Measurements from ENCODE around the gene EPB41L2.

The EPB41L2 gene

DNA sequence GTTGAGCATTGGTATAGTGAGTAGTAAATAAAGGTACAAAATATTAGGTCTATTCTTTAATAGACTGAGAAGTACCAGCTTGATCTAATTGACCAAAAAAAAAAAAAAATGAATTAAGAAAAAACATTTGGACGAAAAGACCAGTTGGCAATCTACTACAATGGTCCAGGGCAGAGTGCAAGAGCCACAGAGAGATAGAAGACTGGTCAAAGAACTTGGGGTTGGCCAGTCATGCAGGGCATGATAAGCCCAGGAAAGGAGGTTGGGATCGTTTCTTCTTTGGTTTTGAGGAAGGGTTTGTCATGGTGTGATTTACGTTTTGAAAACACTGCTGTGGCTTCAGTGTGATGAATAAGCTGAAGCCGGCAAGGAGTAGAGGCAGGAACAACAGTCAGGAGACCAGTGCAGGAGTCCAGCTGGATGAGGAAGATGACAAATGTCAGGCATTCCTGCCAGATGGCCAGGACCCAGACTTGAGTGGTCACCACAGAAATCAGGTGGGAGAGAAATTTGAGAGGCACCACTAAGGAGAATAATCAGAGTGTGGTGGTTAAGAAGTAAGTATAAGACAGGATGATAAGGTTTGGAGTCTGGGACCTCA lies 221.8 kb downstream of the EPB41L2 start:
- H2AFZ ChIP-seq (ENCODE audit: low read depth, low read length) = no peak overlapping the region
- no peaks in the 10 kb centered on the region for H4K20me1 ChIP-seq (ENCODE audit: insufficient read depth, low read length)
- TF ChIP-seq, protein P1, sequence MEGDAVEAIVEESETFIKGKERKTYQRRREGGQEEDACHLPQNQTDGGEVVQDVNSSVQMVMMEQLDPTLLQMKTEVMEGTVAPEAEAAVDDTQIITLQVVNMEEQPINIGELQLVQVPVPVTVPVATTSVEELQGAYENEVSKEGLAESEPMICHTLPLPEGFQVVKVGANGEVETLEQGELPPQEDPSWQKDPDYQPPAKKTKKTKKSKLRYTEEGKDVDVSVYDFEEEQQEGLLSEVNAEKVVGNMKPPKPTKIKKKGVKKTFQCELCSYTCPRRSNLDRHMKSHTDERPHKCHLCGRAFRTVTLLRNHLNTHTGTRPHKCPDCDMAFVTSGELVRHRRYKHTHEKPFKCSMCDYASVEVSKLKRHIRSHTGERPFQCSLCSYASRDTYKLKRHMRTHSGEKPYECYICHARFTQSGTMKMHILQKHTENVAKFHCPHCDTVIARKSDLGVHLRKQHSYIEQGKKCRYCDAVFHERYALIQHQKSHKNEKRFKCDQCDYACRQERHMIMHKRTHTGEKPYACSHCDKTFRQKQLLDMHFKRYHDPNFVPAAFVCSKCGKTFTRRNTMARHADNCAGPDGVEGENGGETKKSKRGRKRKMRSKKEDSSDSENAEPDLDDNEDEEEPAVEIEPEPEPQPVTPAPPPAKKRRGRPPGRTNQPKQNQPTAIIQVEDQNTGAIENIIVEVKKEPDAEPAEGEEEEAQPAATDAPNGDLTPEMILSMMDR (IDR thresholded peaks at IDR 0.05; ENCODE audit: low read depth, low read length) = no peak
- TF ChIP-seq EZH2phosphoT487 (IDR thresholded peaks at IDR 0.05; ENCODE audit: low read depth) = no peak

DNA sequence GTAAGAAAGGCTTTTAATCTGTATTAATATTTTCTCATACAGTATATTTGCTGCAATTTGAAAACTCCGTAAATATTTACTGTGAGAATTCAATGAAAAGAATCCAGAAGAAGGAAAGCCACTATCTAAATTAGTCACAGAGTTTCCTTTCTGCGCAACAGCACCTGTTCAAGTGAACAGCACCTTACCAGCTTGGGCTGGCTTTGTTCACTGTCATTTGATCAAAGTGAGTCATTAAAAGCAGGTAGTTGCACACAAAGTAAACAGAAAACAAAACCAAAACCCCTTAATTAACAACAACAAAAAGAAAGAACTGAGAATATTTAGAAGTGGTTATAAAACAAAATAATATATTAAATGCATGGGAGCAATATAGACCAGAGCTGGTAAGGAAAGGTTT lies 223.0 kb downstream of the EPB41L2 start:
- H3K27ac ChIP-seq (ENCODE audit: low read length) = no peak overlapping the region
- no peak overlapping the region for H2AFZ ChIP-seq (ENCODE audit: low read depth, low read length)
- H3K4me3 ChIP-seq (ENCODE audit: low read length) = no peak overlapping the region
- no peaks in the 10 kb centered on the region for H3K79me2 ChIP-seq (ENCODE audit: low read length)
- TF ChIP-seq, protein P1 (IDR thresholded peaks at IDR 0.05; ENCODE audit: low read depth, low read length) = no peak
- no peak for TF ChIP-seq EZH2phosphoT487 (IDR thresholded peaks at IDR 0.05; ENCODE audit: low read depth)
- H3K9me3 ChIP-seq (ENCODE audit: insufficient read depth, low read length) = no peaks in the 10 kb centered on the region
- no peaks in the 10 kb centered on the region for H3K27me3 ChIP-seq (ENCODE audit: low read depth, low read length)
- no peaks in the 10 kb centered on the region for H3K36me3 ChIP-seq (replicated peaks; ENCODE audit: low read depth, low read length)
- H3K4me1 ChIP-seq (ENCODE audit: low read length) = no peaks in the 10 kb centered on the region
- no peak overlapping the region for H3K9ac ChIP-seq (ENCODE audit: low read length)
- no peak overlapping the region for H3K4me2 ChIP-seq (ENCODE audit: low read length)
- no peaks in the 10 kb centered on the region for H4K20me1 ChIP-seq (ENCODE audit: insufficient read depth, low read length)

More for the DNA sequence above, 221.8 kb downstream of the EPB41L2 start:
- no peaks in the 10 kb centered on the region for H3K36me3 ChIP-seq (replicated peaks; ENCODE audit: low read depth, low read length)
- no peak overlapping the region for H3K4me2 ChIP-seq (ENCODE audit: low read length)
- H3K4me1 ChIP-seq (ENCODE audit: low read length) = no peaks in the 10 kb centered on the region
- H3K9me3 ChIP-seq (ENCODE audit: insufficient read depth, low read length) = no peaks in the 10 kb centered on the region
- no peak overlapping the region for H3K9ac ChIP-seq (ENCODE audit: low read length)
- H3K4me3 ChIP-seq (ENCODE audit: low read length) = no peak overlapping the region
- no peaks in the 10 kb centered on the region for H3K79me2 ChIP-seq (ENCODE audit: low read length)
- no peaks in the 10 kb centered on the region for H3K27me3 ChIP-seq (ENCODE audit: low read depth, low read length)
- no peak overlapping the region for H3K27ac ChIP-seq (ENCODE audit: low read length)

DNA sequence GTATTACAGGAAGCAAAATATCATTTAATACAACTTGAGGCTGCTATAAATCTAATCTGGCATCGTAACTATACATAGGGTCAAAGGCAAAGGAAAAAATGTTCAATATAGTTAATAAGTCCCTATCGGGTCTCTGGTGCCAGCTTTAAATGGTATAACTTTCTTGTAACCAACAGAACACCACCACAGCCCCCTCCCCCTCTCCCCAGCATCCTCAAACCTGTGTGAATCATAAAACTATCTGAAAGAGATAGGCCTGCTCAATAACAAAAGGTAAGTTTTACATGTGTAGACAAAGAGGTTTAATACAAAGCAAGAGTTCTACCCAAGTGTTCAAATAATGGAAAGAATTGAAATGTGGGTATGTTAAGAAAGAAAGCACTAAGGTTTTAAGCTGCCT lies 223.7 kb downstream of the EPB41L2 start:
- no peak overlapping the region for H2AFZ ChIP-seq (ENCODE audit: low read depth, low read length)
- H3K9me3 ChIP-seq (ENCODE audit: insufficient read depth, low read length) = no peaks in the 10 kb centered on the region
- no peaks in the 10 kb centered on the region for H3K27me3 ChIP-seq (ENCODE audit: low read depth, low read length)
- no peak overlapping the region for H3K4me3 ChIP-seq (ENCODE audit: low read length)
- H3K9ac ChIP-seq (ENCODE audit: low read length) = no peak overlapping the region
- H4K20me1 ChIP-seq (ENCODE audit: insufficient read depth, low read length) = no peaks in the 10 kb centered on the region
- no peaks in the 10 kb centered on the region for H3K36me3 ChIP-seq (replicated peaks; ENCODE audit: low read depth, low read length)
- no peaks in the 10 kb centered on the region for H3K79me2 ChIP-seq (ENCODE audit: low read length)
- TF ChIP-seq, protein P1 (IDR thresholded peaks at IDR 0.05; ENCODE audit: low read depth, low read length) = no peak
- TF ChIP-seq EZH2phosphoT487 (IDR thresholded peaks at IDR 0.05; ENCODE audit: low read depth) = no peak
- no peak overlapping the region for H3K4me2 ChIP-seq (ENCODE audit: low read length)
- H3K27ac ChIP-seq (ENCODE audit: low read length) = no peak overlapping the region
- no peaks in the 10 kb centered on the region for H3K4me1 ChIP-seq (ENCODE audit: low read length)

DNA sequence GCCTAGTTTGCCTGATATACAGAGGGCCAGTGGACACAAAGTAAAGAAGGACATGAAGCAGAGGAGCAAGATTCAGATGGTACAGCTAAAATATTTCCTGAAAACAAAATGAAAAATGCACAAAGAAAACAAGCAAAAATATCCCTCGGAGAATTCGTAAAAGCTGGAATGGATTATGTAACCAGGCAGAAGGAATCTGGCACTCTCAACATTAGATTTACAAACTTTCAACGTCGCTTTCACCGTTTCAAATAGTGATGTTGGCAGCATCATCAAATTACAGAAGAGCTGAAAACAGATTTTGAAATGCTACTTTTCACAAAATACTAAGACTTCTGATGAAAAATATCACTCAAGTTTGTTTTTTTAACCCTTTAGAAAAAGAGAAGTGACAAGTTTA lies 224.1 kb downstream of the EPB41L2 start:
- H3K9ac ChIP-seq (ENCODE audit: low read length) = no peak overlapping the region
- TF ChIP-seq, protein P1 (IDR thresholded peaks at IDR 0.05; ENCODE audit: low read depth, low read length) = no peak
- TF ChIP-seq EZH2phosphoT487 (IDR thresholded peaks at IDR 0.05; ENCODE audit: low read depth) = no peak
- no peaks in the 10 kb centered on the region for H3K36me3 ChIP-seq (replicated peaks; ENCODE audit: low read depth, low read length)
- no peaks in the 10 kb centered on the region for H3K9me3 ChIP-seq (ENCODE audit: insufficient read depth, low read length)
- H3K79me2 ChIP-seq (ENCODE audit: low read length) = no peaks in the 10 kb centered on the region
- H3K4me3 ChIP-seq (ENCODE audit: low read length) = no peak overlapping the region
- H4K20me1 ChIP-seq (ENCODE audit: insufficient read depth, low read length) = no peaks in the 10 kb centered on the region
- H3K4me1 ChIP-seq (ENCODE audit: low read length) = no peaks in the 10 kb centered on the region
- no peaks in the 10 kb centered on the region for H3K27me3 ChIP-seq (ENCODE audit: low read depth, low read length)
- H3K27ac ChIP-seq (ENCODE audit: low read length) = no peak overlapping the region
- no peak overlapping the region for H3K4me2 ChIP-seq (ENCODE audit: low read length)
- H2AFZ ChIP-seq (ENCODE audit: low read depth, low read length) = no peak overlapping the region
